WTC11 (cell line): ENCODE measurements around the gene CHRNB2. TPM values are rescaled to one million over a fixed set of nuclear protein-coding genes. Genes with fewer than 3 reads are reported as not detected.
A peak's percentile ranks its signal among the peaks of the same experiment; 100 is the strongest.

Source experiments
- ATAC-seq: fragments of 200-7000 bp; cut with Tn5 transposase; 2 replicates; pipeline ENCODE4 v1.10.0; 2021; ENCODE audit warnings: mild to moderate bottlenecking, moderate library complexity
- Bru-seq: library from RNA; stranded (reverse); fragments of 400-500 nt; gene quantifications from one replicate; lab custom pipeline; 2021; lab: Mats Ljungman, UMichigan
- CTCF ChIA-PET: fragments of 300-600 bp; sonication (Branson Sonifier 250); formaldehyde crosslinking; loops from one replicate; lab custom pipeline; 2021; ENCODE audit warnings: antibody characterized with exemption; lab: Charles Lee
- POLR2A ChIA-PET: fragments of 350-600 bp; sonication (Branson Sonifier 250); formaldehyde crosslinking; loops from one replicate; lab custom pipeline; 2021; ENCODE audit warnings: antibody characterized with exemption; lab: Charles Lee
- DNase-seq: peaks from one replicate; pipeline ENCODE4 v3.0.0; 2021; ENCODE audit warnings: low spot score
- H3K27ac Mint-ChIP-seq: 2 replicates; pipeline ENCODE4 v1.8.0; 2021; ENCODE audit warnings: mixed read lengths
- H3K27me3 Mint-ChIP-seq: 2 replicates; pipeline ENCODE4 v1.8.0; 2021; ENCODE audit warnings: low read depth, mild to moderate bottlenecking, moderate library complexity, mixed read lengths
- H3K36me3 Mint-ChIP-seq: 2 replicates; pipeline ENCODE4 v1.8.0; 2021; ENCODE audit warnings: mixed read lengths
- H3K4me1 Mint-ChIP-seq: 2 replicates; pipeline ENCODE4 v1.8.0; 2022; ENCODE audit warnings: mixed read lengths
- H3K4me3 Mint-ChIP-seq: 2 replicates; pipeline ENCODE4 v1.8.0; 2021; ENCODE audit warnings: mild to moderate bottlenecking, moderate library complexity, mixed read lengths
- H3K9me3 Mint-ChIP-seq: 2 replicates; pipeline ENCODE4 v1.8.0; 2021; ENCODE audit warnings: mixed read lengths
- CBFB ChIP-seq: sonication (generic); formaldehyde crosslinking; IDR thresholded peaks from 2 replicates; pipeline ENCODE4 v1.8.1; 2022; ENCODE audit warnings: mild to moderate bottlenecking, low read depth, missing genetic modification reagents
- ETV6 ChIP-seq: sonication (generic); formaldehyde crosslinking; IDR thresholded peaks from 2 replicates; pipeline ENCODE4 v1.8.1; 2022; ENCODE audit warnings: mild to moderate bottlenecking, missing genetic modification reagents
- GABPB1 ChIP-seq: sonication (generic); formaldehyde crosslinking; IDR thresholded peaks from 2 replicates; pipeline ENCODE4 v1.8.1; 2023; ENCODE audit warnings: mild to moderate bottlenecking, missing genetic modification reagents
- GRHL2 ChIP-seq: fragments of 250-450 bp; sonication (Bioruptor Pico); IDR thresholded peaks from 2 replicates; pipeline ENCODE4 v1.8.0; 2022; ENCODE audit warnings: mild to moderate bottlenecking, moderate library complexity; ENCODE audit not compliant: insufficient replicate concordance, severe bottlenecking
- JUN ChIP-seq: sonication (generic); formaldehyde crosslinking; IDR thresholded peaks from 2 replicates; pipeline ENCODE4 v1.8.0; 2023; ENCODE audit warnings: mild to moderate bottlenecking, missing genetic modification reagents
- KAT7 ChIP-seq: sonication (generic); formaldehyde crosslinking; IDR thresholded peaks from 2 replicates; pipeline ENCODE4 v1.8.1; 2023; ENCODE audit warnings: missing genetic modification reagents, mild to moderate bottlenecking, borderline replicate concordance
- MXD4 ChIP-seq: fragments of 250-450 bp; sonication (Bioruptor Pico); IDR thresholded peaks from 2 replicates; pipeline ENCODE4 v1.8.0; 2021; ENCODE audit warnings: mild to moderate bottlenecking, moderate library complexity, borderline replicate concordance
- SMAD4 ChIP-seq: sonication (generic); formaldehyde crosslinking; IDR thresholded peaks from 2 replicates; pipeline ENCODE4 v1.8.0; 2022; ENCODE audit warnings: mild to moderate bottlenecking, missing genetic modification reagents
- ZNF121 ChIP-seq: sonication (generic); formaldehyde crosslinking; IDR thresholded peaks from 2 replicates; pipeline ENCODE4 v1.8.0; 2023; ENCODE audit warnings: missing genetic modification reagents
- ZNF232 ChIP-seq: sonication (generic); formaldehyde crosslinking; IDR thresholded peaks from 2 replicates; pipeline ENCODE4 v1.8.0; 2022; ENCODE audit warnings: mild to moderate bottlenecking, missing genetic modification reagents
- ZNF317 ChIP-seq: sonication (generic); formaldehyde crosslinking; IDR thresholded peaks from 2 replicates; pipeline ENCODE4 v1.8.1; 2023; ENCODE audit warnings: low read depth, mild to moderate bottlenecking, moderate library complexity, missing genetic modification reagents, borderline replicate concordance
- ZNF416 ChIP-seq: fragments of 250-450 bp; sonication (Bioruptor Pico); IDR thresholded peaks from 2 replicates; pipeline ENCODE4 v1.9.0; 2021; ENCODE audit warnings: mild to moderate bottlenecking, inconsistent platforms
- ZNF671 ChIP-seq: fragments of 250-450 bp; sonication (Bioruptor Pico); IDR thresholded peaks from 2 replicates; pipeline ENCODE4 v1.8.0; 2021; ENCODE audit warnings: mild to moderate bottlenecking
- long read RNA-seq, 3 experiments: library from RNA in 1 of 3; library from capped mRNA in 1 of 3; library from polyadenylated mRNA in 1 of 3; unstranded in 2 of 3; stranded (forward) in 1 of 3; transcript quantifications; one replicate each; pipeline ENCODE4 v2.0.0, GENCODE V29; 2021
- total RNA-seq: library from RNA; stranded (reverse); gene quantifications from 3 replicates; pipeline ENCODE4 v1.2.3, GENCODE V29; 2021
- TF ChIP-seq, protein P1 (sequence below): sonication (generic); formaldehyde crosslinking; IDR thresholded peaks from 2 replicates; pipeline ENCODE4 v1.8.1; 2023; ENCODE audit warnings: mild to moderate bottlenecking, moderate library complexity, missing genetic modification reagents
- TF ChIP-seq, protein P2 (sequence below): fragments of 250-450 bp; sonication (Bioruptor Pico); IDR thresholded peaks from 2 replicates; pipeline ENCODE4 v1.8.0; 2021; ENCODE audit warnings: mild to moderate bottlenecking
- TF ChIP-seq, protein P3 (sequence below): sonication (generic); formaldehyde crosslinking; IDR thresholded peaks from 2 replicates; pipeline ENCODE4 v1.8.1; 2023; ENCODE audit warnings: mild to moderate bottlenecking, missing genetic modification reagents, moderate library complexity
- TF ChIP-seq, protein P4 (sequence below): fragments of 250-450 bp; sonication (Bioruptor Pico); IDR thresholded peaks from 2 replicates; pipeline ENCODE4 v1.9.0; 2021; ENCODE audit warnings: mild to moderate bottlenecking
- TF ChIP-seq, protein P5 (sequence below): sonication (generic); formaldehyde crosslinking; IDR thresholded peaks from 2 replicates; pipeline ENCODE4 v1.8.0; 2023; ENCODE audit warnings: missing genetic modification reagents, mild to moderate bottlenecking, borderline replicate concordance
- TF ChIP-seq, protein P6 (sequence below): fragments of 250-450 bp; sonication (Bioruptor Pico); IDR thresholded peaks from 2 replicates; pipeline ENCODE4 v1.9.0; 2021; ENCODE audit warnings: mild to moderate bottlenecking, borderline replicate concordance

The CHRNB2 gene, protein sequence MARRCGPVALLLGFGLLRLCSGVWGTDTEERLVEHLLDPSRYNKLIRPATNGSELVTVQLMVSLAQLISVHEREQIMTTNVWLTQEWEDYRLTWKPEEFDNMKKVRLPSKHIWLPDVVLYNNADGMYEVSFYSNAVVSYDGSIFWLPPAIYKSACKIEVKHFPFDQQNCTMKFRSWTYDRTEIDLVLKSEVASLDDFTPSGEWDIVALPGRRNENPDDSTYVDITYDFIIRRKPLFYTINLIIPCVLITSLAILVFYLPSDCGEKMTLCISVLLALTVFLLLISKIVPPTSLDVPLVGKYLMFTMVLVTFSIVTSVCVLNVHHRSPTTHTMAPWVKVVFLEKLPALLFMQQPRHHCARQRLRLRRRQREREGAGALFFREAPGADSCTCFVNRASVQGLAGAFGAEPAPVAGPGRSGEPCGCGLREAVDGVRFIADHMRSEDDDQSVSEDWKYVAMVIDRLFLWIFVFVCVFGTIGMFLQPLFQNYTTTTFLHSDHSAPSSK
- total RNA-seq = 1.6 to 1.7 TPM (median 1.7 TPM) in 3 replicates
- percentile 32 among the genes with signal in this experiment for Bru-seq, nascent RNA
- long read RNA-seq, experiment 1, full-length matches to known transcripts = 6 of 10 reads
- long read RNA-seq, experiment 1, partial matches to known transcripts = 1 of 10 reads
- long read RNA-seq, experiment 1, other reads (novel, unspliced or antisense) = 3 of 10 reads
- long read RNA-seq, experiment 2, partial matches to known transcripts = 2 of 4 reads
- long read RNA-seq, experiment 2, other reads (novel, unspliced or antisense) = 2 of 4 reads
- long read RNA-seq, experiment 3 = 0 reads

DNA sequence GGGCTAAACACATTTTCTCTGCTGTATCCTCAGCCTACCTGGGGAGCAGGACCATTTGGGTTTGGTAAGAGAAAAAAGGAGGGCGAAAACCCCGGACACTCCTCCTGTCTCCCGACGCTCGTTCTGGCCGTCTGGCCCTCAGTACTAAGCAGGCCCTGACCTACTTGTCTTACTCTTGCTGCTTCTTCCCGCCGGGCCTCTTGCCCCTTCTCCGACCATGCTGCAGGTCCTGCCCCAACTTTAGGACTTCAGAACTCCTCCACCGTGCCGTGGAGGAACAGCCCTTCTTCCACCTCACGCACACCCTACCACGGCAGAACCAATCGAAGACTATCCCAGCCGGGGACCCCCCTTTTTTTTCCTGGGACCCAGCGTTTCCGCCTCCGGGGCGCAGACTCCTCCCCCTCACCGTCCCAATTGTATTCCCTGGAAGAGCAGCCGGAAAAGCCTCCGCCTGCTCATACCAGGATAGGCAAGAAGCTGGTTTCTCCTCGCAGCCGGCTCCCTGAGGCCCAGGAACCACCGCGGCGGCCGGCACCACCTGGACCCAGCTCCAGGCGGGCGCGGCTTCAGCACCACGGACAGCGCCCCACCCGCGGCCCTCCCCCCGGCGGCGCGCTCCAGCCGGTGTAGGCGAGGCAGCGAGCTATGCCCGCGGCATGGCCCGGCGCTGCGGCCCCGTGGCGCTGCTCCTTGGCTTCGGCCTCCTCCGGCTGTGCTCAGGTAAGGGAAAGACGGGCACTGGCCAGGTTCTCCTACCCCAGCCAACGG, at the start of gene CHRNB2:
TSS of gene CHRNB2 (plus strand) at position 393 of the 771 bp plus-strand sequence. CDS start at position 660, 267 bp downstream.
- peak; percentile 92 for DNase-seq
- H3K27me3 Mint-ChIP-seq = peaks cover 22% of the 10 kb centered on the region
- ChIA-PET CTCF (interaction anchor here (0.5 to 1.9 kb wide), 23 partner anchors 8 to 497 kb away, joined by 3 to 26 read pairs (median 4); partner anchors contain the start of gene KCNN3), POLR2A (interaction anchor here (0.6 to 2.3 kb wide), 8 partner anchors 8 to 449 kb away, joined by 3 to 8 read pairs (median 4); partner anchors contain the start of genes ADAR, KCNN3 and SHC1)
- no peaks in the 10 kb centered on the region for H3K9me3 Mint-ChIP-seq
- H3K27ac Mint-ChIP-seq = peak within 1 kb of the TSS; percentile 99
- H3K4me3 Mint-ChIP-seq = peak within 1 kb of the TSS; percentile 97
- peaks cover 5% of the 10 kb centered on the region; the same call in 1 of the 2 replicates for H3K36me3 Mint-ChIP-seq
- peaks cover 24% of the 10 kb centered on the region for H3K4me1 Mint-ChIP-seq
- peak; percentile 93 for ATAC-seq
- TF ChIP-seq, protein P1, sequence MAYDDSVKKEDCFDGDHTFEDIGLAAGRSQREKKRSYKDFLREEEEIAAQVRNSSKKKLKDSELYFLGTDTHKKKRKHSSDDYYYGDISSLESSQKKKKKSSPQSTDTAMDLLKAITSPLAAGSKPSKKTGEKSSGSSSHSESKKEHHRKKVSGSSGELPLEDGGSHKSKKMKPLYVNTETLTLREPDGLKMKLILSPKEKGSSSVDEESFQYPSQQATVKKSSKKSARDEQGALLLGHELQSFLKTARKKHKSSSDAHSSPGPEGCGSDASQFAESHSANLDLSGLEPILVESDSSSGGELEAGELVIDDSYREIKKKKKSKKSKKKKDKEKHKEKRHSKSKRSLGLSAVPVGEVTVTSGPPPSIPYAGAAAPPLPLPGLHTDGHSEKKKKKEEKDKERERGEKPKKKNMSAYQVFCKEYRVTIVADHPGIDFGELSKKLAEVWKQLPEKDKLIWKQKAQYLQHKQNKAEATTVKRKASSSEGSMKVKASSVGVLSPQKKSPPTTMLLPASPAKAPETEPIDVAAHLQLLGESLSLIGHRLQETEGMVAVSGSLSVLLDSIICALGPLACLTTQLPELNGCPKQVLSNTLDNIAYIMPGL (CRISPR knock-in tag) = peak; percentile 97
- TF ChIP-seq, protein P2, sequence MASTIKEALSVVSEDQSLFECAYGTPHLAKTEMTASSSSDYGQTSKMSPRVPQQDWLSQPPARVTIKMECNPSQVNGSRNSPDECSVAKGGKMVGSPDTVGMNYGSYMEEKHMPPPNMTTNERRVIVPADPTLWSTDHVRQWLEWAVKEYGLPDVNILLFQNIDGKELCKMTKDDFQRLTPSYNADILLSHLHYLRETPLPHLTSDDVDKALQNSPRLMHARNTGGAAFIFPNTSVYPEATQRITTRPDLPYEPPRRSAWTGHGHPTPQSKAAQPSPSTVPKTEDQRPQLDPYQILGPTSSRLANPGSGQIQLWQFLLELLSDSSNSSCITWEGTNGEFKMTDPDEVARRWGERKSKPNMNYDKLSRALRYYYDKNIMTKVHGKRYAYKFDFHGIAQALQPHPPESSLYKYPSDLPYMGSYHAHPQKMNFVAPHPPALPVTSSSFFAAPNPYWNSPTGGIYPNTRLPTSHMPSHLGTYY (CRISPR knock-in tag) = no peak
- no peak for TF ChIP-seq MXD4 (CRISPR knock-in tag)
- peak; percentile 91; the same call in 1 of the 2 replicates for TF ChIP-seq CBFB (CRISPR knock-in tag)
- TF ChIP-seq, protein P3, sequence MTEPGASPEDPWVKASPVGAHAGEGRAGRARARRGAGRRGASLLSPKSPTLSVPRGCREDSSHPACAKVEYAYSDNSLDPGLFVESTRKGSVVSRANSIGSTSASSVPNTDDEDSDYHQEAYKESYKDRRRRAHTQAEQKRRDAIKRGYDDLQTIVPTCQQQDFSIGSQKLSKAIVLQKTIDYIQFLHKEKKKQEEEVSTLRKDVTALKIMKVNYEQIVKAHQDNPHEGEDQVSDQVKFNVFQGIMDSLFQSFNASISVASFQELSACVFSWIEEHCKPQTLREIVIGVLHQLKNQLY = peak; percentile 93
- TF ChIP-seq ZNF232 = peak; percentile 99
- TF ChIP-seq ZNF416 (CRISPR knock-in tag) = no peak
- TF ChIP-seq GABPB1 (CRISPR knock-in tag) = peak; percentile 82
- TF ChIP-seq, protein P4, sequence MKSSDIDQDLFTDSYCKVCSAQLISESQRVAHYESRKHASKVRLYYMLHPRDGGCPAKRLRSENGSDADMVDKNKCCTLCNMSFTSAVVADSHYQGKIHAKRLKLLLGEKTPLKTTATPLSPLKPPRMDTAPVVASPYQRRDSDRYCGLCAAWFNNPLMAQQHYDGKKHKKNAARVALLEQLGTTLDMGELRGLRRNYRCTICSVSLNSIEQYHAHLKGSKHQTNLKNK = no peak
- no peak for TF ChIP-seq ZNF121
- peak; percentile 98 for TF ChIP-seq ETV6 (CRISPR knock-in tag)
- peak; percentile 96 for TF ChIP-seq JUN (CRISPR knock-in tag)
- TF ChIP-seq ZNF317 (CRISPR knock-in tag) = peak; percentile 76; the same call in 1 of the 2 replicates
- peak; percentile 92 for TF ChIP-seq SMAD4 (CRISPR knock-in tag)
- TF ChIP-seq, protein P5, sequence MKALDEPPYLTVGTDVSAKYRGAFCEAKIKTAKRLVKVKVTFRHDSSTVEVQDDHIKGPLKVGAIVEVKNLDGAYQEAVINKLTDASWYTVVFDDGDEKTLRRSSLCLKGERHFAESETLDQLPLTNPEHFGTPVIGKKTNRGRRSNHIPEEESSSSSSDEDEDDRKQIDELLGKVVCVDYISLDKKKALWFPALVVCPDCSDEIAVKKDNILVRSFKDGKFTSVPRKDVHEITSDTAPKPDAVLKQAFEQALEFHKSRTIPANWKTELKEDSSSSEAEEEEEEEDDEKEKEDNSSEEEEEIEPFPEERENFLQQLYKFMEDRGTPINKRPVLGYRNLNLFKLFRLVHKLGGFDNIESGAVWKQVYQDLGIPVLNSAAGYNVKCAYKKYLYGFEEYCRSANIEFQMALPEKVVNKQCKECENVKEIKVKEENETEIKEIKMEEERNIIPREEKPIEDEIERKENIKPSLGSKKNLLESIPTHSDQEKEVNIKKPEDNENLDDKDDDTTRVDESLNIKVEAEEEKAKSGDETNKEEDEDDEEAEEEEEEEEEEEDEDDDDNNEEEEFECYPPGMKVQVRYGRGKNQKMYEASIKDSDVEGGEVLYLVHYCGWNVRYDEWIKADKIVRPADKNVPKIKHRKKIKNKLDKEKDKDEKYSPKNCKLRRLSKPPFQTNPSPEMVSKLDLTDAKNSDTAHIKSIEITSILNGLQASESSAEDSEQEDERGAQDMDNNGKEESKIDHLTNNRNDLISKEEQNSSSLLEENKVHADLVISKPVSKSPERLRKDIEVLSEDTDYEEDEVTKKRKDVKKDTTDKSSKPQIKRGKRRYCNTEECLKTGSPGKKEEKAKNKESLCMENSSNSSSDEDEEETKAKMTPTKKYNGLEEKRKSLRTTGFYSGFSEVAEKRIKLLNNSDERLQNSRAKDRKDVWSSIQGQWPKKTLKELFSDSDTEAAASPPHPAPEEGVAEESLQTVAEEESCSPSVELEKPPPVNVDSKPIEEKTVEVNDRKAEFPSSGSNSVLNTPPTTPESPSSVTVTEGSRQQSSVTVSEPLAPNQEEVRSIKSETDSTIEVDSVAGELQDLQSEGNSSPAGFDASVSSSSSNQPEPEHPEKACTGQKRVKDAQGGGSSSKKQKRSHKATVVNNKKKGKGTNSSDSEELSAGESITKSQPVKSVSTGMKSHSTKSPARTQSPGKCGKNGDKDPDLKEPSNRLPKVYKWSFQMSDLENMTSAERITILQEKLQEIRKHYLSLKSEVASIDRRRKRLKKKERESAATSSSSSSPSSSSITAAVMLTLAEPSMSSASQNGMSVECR (CRISPR knock-in tag) = peak; percentile 99
- peak; percentile 94; the same call in 1 of the 2 replicates for TF ChIP-seq KAT7 (CRISPR knock-in tag)
- no peak for TF ChIP-seq GRHL2 (CRISPR knock-in tag)
- no peak for TF ChIP-seq ZNF671
- TF ChIP-seq, protein P6, sequence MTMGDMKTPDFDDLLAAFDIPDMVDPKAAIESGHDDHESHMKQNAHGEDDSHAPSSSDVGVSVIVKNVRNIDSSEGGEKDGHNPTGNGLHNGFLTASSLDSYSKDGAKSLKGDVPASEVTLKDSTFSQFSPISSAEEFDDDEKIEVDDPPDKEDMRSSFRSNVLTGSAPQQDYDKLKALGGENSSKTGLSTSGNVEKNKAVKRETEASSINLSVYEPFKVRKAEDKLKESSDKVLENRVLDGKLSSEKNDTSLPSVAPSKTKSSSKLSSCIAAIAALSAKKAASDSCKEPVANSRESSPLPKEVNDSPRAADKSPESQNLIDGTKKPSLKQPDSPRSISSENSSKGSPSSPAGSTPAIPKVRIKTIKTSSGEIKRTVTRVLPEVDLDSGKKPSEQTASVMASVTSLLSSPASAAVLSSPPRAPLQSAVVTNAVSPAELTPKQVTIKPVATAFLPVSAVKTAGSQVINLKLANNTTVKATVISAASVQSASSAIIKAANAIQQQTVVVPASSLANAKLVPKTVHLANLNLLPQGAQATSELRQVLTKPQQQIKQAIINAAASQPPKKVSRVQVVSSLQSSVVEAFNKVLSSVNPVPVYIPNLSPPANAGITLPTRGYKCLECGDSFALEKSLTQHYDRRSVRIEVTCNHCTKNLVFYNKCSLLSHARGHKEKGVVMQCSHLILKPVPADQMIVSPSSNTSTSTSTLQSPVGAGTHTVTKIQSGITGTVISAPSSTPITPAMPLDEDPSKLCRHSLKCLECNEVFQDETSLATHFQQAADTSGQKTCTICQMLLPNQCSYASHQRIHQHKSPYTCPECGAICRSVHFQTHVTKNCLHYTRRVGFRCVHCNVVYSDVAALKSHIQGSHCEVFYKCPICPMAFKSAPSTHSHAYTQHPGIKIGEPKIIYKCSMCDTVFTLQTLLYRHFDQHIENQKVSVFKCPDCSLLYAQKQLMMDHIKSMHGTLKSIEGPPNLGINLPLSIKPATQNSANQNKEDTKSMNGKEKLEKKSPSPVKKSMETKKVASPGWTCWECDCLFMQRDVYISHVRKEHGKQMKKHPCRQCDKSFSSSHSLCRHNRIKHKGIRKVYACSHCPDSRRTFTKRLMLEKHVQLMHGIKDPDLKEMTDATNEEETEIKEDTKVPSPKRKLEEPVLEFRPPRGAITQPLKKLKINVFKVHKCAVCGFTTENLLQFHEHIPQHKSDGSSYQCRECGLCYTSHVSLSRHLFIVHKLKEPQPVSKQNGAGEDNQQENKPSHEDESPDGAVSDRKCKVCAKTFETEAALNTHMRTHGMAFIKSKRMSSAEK (CRISPR knock-in tag) = no peak
